ENCODE results near the gene MST1. TPM values are rescaled to one million over a fixed set of nuclear protein-coding genes. Genes with fewer than 3 reads are reported as not detected.

The MST1 gene
- total RNA-seq, 6 donors from 2014 or later: 8.9 to 58.7 (median 18.1) TPM

- Histone ChIP-seq H3K4me3 (no peak overlapping the region), H3K36me3 (peaks cover 29 to 84% (median 72%) of the 10 kb centered on the region in 4 donors), H3K9me3 (no peaks in the 10 kb centered on the region), H3K27me3 (no peaks in the 10 kb centered on the region), H3K27ac (no peak overlapping the region), H3K4me1 (peaks cover 0 to 12% (median 5%) of the 10 kb centered on the region in 4 donors)
- ATAC-seq (ENCODE audit: low FRiP score in 2 of 2) (no peak), DNase-seq (no peak)
- WGBS, 2 donors: 83 to 90% methylated on average over 1 to 4 of the region's 4 CpGs
- TF ChIP-seq CTCF (IDR thresholded peaks at IDR 0.05) (no peak), EP300 (IDR thresholded peaks at IDR 0.05) (no peak), POLR2AphosphoS5 (IDR thresholded peaks at IDR 0.05) (no peak), POLR2A (IDR thresholded peaks at IDR 0.05) (no peak)
Measured at GRCh38 chr3:49681543-49681942, 7.7 kb downstream of the MST1 start.

GRCh38 chr3:49681232-49681522 lies 8.1 kb downstream of the MST1 start:
- Histone ChIP-seq H3K36me3 (peaks cover 29 to 87% (median 74%) of the 10 kb centered on the region in 4 donors), H3K27ac (no peak overlapping the region), H3K9me3 (no peaks in the 10 kb centered on the region), H3K4me3 (no peak overlapping the region), H3K4me1 (peaks cover 0 to 9% (median 1%) of the 10 kb centered on the region in 4 donors), H3K27me3 (no peaks in the 10 kb centered on the region)
- no peak for ATAC-seq (ENCODE audit: low FRiP score in 2 of 2)
- TF ChIP-seq POLR2A (IDR thresholded peaks at IDR 0.05) (no peak), CTCF (IDR thresholded peaks at IDR 0.05) (no peak), POLR2AphosphoS5 (IDR thresholded peaks at IDR 0.05) (no peak), EP300 (IDR thresholded peaks at IDR 0.05) (no peak)
- 92% methylated on average over 2 of the region's 2 CpGs; no CpG with 5 or more reads in 1 of the 2 donors for WGBS, 2 donors
- DNase-seq: no peak

DNA sequence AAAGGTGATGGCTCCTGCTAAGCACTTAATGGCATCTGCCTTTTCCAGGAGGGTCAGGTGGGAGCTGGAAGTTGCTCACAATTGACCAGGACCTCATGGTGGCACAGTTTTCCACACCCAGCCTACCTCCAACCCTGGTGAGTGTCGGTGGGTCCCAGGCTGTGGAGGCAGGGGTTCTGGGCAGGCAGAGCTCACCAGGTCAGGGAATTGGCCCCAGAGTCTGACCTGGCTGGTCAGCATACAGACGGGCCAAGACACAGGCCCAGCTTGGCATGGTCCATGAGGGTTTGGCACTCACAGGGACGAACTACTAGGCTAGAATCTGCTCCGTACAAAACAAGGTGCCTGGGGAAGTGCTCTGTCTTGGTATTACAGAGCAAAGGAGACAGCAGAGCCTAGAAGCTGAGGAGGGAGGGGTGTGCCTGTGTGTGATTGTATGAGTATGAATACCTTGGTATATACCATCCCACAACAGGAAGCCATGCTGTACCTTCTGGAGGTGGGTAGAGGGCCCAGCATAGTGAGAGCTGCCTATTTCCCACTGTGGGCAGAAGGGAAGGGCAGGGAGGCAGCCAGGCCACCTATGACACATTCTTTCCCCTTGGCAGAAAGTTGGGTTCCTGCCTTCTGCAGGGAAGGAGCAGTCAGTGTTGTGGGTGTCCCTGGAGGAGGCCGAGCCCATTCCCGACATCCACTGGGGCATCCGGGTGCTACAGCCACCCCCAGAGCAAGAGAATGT lies 8.6 kb downstream of the MST1 start:
- Histone ChIP-seq H3K4me1 (peaks cover 0 to 9% (median 0%) of the 10 kb centered on the region in 4 donors), H3K9me3 (no peaks in the 10 kb centered on the region), H3K36me3 (peaks cover 29 to 93% (median 77%) of the 10 kb centered on the region in 4 donors), H3K27ac (no peak overlapping the region), H3K4me3 (no peak overlapping the region), H3K27me3 (no peaks in the 10 kb centered on the region)
- DNase-seq (no peak), ATAC-seq (ENCODE audit: low FRiP score in 2 of 2) (no peak)
- TF ChIP-seq EP300 (IDR thresholded peaks at IDR 0.05) (no peak), CTCF (IDR thresholded peaks at IDR 0.05) (no peak), POLR2A (IDR thresholded peaks at IDR 0.05) (no peak), POLR2AphosphoS5 (IDR thresholded peaks at IDR 0.05) (no peak)
- WGBS, 2 donors: 82 to 94% methylated on average over 4 to 6 of the region's 7 CpGs

DNA sequence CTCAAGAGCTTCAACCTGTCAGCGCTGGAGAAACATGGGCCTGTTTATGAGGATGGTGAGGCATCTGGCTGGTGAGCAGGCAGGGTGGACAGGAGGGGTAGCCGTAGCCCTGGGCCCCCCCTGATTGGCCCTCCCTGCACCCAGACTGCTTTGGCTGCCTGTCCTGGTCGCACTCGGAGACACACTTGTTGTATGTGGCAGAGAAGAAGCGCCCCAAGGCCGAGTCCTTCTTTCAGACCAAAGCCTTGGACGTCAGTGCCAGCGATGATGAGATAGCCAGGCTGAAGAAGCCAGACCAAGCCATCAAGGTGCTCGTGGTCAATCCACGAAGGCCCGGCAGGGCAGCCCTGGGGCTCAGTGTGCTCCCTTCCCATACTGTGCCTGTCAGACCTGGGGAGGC lies 13.4 kb downstream of the MST1 start:
- H3K36me3 ChIP-seq: peaks cover 20 to 54% (median 43%) of the 10 kb centered on the region in 4 donors
- no peaks in the 10 kb centered on the region for H3K9me3 ChIP-seq
- TF ChIP-seq POLR2A (IDR thresholded peaks at IDR 0.05) (no peak), CTCF (IDR thresholded peaks at IDR 0.05) (no peak), EP300 (IDR thresholded peaks at IDR 0.05) (no peak), POLR2AphosphoS5 (IDR thresholded peaks at IDR 0.05) (no peak)
- no peak for ATAC-seq (ENCODE audit: low FRiP score in 2 of 2)
- peaks cover 14 to 26% (median 16%) of the 10 kb centered on the region in 4 donors for H3K4me1 ChIP-seq
- H3K27me3 ChIP-seq: no peaks in the 10 kb centered on the region
- DNase-seq: no peak
- no peak overlapping the region for H3K27ac ChIP-seq
- no peak overlapping the region for H3K4me3 ChIP-seq
- 95 to 96% methylated on average over 7 to 9 of the region's 11 CpGs for WGBS, 2 donors
